Neural cell (in vitro differentiated cells): ENCODE data around the gene DENND1A.

ENCODE experiments used
- EP300 ChIP-seq: fragments of 450-650 bp; conservative IDR thresholded peaks from 2 replicates; pipeline ENCODE4 v1.6.1; 2014; ENCODE audit warnings: antibody characterized with exemption, mild to moderate bottlenecking, moderate library complexity; ENCODE audit not compliant: poor library complexity, severe bottlenecking
- EZH2 ChIP-seq: fragments of 200-600, 300-800 bp; shearing (Covaris generic), sonication (generic); IDR thresholded peaks from 2 replicates; pipeline ENCODE4 v1.6.1; 2014; ENCODE audit warnings: antibody characterized with exemption, low read length, borderline replicate concordance, mild to moderate bottlenecking; ENCODE audit not compliant: insufficient read depth, poor library complexity, severe bottlenecking
- POLR2AphosphoS5 ChIP-seq: IDR thresholded peaks from 2 replicates; pipeline ENCODE4 v1.6.1; 2012
- RAD21 ChIP-seq: fragments of 450-650 bp; conservative IDR thresholded peaks from 2 replicates; pipeline ENCODE4 v1.6.1; 2014; ENCODE audit warnings: antibody characterized with exemption, mild to moderate bottlenecking, moderate library complexity
- SMC3 ChIP-seq: fragments of 450-650 bp; conservative IDR thresholded peaks from 2 replicates; pipeline ENCODE4 v1.6.1; 2014; ENCODE audit warnings: antibody characterized with exemption, mild to moderate bottlenecking, moderate library complexity; ENCODE audit not compliant: poor library complexity
- TAF1 ChIP-seq: IDR thresholded peaks from 2 replicates; pipeline ENCODE4 v1.6.1; 2012; ENCODE audit warnings: low read depth
- TF ChIP-seq, protein P1 (sequence below): fragments of 450-650 bp; IDR thresholded peaks from 2 replicates; pipeline ENCODE4 v1.5.1; 2014; ENCODE audit warnings: antibody characterized with exemption, mild to moderate bottlenecking, moderate library complexity; ENCODE audit not compliant: poor library complexity, severe bottlenecking
- TF ChIP-seq, protein P2 (sequence below): IDR thresholded peaks from 2 replicates; pipeline ENCODE4 v1.6.1; 2012; ENCODE audit warnings: borderline replicate concordance

DNA sequence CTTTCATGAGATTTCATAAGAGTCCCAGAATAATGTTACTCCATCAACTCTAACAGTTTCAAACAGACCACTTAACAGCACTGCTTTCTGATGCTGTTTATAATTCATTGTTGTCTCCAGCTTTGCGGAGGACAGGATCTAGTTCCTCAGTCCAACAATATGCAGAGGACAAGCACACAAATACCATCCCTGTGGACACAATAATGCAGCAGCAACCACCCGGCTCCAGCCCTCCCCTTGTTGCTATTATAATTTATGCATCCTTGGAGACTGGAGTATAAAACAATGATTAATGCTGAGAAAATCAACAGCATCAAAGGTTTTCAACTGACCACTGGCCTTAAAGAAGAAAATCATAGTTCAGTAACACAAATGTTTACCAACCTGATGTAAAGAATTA, 108.3 kb downstream of the DENND1A start:
- TF ChIP-seq, protein P1, sequence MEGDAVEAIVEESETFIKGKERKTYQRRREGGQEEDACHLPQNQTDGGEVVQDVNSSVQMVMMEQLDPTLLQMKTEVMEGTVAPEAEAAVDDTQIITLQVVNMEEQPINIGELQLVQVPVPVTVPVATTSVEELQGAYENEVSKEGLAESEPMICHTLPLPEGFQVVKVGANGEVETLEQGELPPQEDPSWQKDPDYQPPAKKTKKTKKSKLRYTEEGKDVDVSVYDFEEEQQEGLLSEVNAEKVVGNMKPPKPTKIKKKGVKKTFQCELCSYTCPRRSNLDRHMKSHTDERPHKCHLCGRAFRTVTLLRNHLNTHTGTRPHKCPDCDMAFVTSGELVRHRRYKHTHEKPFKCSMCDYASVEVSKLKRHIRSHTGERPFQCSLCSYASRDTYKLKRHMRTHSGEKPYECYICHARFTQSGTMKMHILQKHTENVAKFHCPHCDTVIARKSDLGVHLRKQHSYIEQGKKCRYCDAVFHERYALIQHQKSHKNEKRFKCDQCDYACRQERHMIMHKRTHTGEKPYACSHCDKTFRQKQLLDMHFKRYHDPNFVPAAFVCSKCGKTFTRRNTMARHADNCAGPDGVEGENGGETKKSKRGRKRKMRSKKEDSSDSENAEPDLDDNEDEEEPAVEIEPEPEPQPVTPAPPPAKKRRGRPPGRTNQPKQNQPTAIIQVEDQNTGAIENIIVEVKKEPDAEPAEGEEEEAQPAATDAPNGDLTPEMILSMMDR: no peak
- TF ChIP-seq SMC3: no peak
- no peak for TF ChIP-seq EP300
- peak; percentile 26 for TF ChIP-seq POLR2AphosphoS5
- no peak for TF ChIP-seq EZH2
- TF ChIP-seq, protein P2, sequence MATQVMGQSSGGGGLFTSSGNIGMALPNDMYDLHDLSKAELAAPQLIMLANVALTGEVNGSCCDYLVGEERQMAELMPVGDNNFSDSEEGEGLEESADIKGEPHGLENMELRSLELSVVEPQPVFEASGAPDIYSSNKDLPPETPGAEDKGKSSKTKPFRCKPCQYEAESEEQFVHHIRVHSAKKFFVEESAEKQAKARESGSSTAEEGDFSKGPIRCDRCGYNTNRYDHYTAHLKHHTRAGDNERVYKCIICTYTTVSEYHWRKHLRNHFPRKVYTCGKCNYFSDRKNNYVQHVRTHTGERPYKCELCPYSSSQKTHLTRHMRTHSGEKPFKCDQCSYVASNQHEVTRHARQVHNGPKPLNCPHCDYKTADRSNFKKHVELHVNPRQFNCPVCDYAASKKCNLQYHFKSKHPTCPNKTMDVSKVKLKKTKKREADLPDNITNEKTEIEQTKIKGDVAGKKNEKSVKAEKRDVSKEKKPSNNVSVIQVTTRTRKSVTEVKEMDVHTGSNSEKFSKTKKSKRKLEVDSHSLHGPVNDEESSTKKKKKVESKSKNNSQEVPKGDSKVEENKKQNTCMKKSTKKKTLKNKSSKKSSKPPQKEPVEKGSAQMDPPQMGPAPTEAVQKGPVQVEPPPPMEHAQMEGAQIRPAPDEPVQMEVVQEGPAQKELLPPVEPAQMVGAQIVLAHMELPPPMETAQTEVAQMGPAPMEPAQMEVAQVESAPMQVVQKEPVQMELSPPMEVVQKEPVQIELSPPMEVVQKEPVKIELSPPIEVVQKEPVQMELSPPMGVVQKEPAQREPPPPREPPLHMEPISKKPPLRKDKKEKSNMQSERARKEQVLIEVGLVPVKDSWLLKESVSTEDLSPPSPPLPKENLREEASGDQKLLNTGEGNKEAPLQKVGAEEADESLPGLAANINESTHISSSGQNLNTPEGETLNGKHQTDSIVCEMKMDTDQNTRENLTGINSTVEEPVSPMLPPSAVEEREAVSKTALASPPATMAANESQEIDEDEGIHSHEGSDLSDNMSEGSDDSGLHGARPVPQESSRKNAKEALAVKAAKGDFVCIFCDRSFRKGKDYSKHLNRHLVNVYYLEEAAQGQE: no peak
- TF ChIP-seq TAF1: no peak
- TF ChIP-seq RAD21: no peak
